Mesenchymal stem cell (in vitro differentiated cells and primary cell): ENCODE results near the gene B4GALT3.
A peak's percentile ranks its signal among the peaks of the same experiment; 100 is the strongest.

ENCODE experiments used
- DNase-seq: peaks from one replicate; pipeline ENCODE4 v3.0.0-alpha.2; 2013
- H2AFZ ChIP-seq: one replicate; pipeline ENCODE4 v1.6.1; 2013; ENCODE audit warnings: low read depth, mild to moderate bottlenecking, control low read depth, inconsistent platforms, low read length, moderate library complexity
- H2AK5ac ChIP-seq: 2 replicates; pipeline ENCODE4 v1.6.1; 2013; ENCODE audit warnings: low read length, moderate library complexity, mild to moderate bottlenecking, inconsistent platforms; ENCODE audit not compliant: severe bottlenecking
- H2BK120ac ChIP-seq: one replicate; pipeline ENCODE4 v1.6.1; 2013; ENCODE audit warnings: low read depth, mild to moderate bottlenecking, inconsistent platforms, low read length, moderate library complexity
- H2BK12ac ChIP-seq, 2 experiments: one replicate each; pipeline ENCODE4 v1.6.1; 2013; ENCODE audit warnings: inconsistent platforms in 2 of 2, low read length in 2 of 2, mild to moderate bottlenecking in 2 of 2, moderate library complexity in 2 of 2, control low read depth in 1 of 2
- H2BK15ac ChIP-seq: one replicate; pipeline ENCODE4 v1.6.1; 2013; ENCODE audit warnings: mild to moderate bottlenecking, low read depth, inconsistent platforms; ENCODE audit not compliant: poor library complexity, severe bottlenecking
- H2BK5ac ChIP-seq: 2 replicates; pipeline ENCODE4 v1.6.1; 2013; ENCODE audit warnings: low read depth, mild to moderate bottlenecking, low read length, control low read depth, inconsistent platforms; ENCODE audit not compliant: poor library complexity, severe bottlenecking
- H3K14ac ChIP-seq, 2 experiments: one replicate each; pipeline ENCODE4 v1.6.1; 2013; ENCODE audit warnings: inconsistent platforms in 2 of 2, low read length in 2 of 2, control low read depth in 1 of 2, mild to moderate bottlenecking in 1 of 2, moderate library complexity in 1 of 2
- H3K18ac ChIP-seq, 2 experiments: one replicate each; pipeline ENCODE4 v1.6.1; 2013; ENCODE audit warnings: inconsistent platforms in 2 of 2, low read length in 2 of 2, control low read depth in 1 of 2, low read depth in 1 of 2, mild to moderate bottlenecking in 1 of 2
- H3K23ac ChIP-seq, 2 experiments: one replicate each; pipeline ENCODE4 v1.6.1; 2013; ENCODE audit warnings: inconsistent platforms in 2 of 2, low read length in 2 of 2, mild to moderate bottlenecking in 2 of 2, moderate library complexity in 2 of 2, control low read depth in 1 of 2
- H3K27ac ChIP-seq: 2 replicates; pipeline ENCODE4 v1.5.1; 2013; ENCODE audit warnings: mild to moderate bottlenecking, moderate library complexity, low read length, control low read depth, inconsistent platforms; ENCODE audit not compliant: poor library complexity, severe bottlenecking
- H3K27me3 ChIP-seq, 2 experiments: 2 replicates each; pipeline versions ENCODE4 v1.6.1 to v1.7.0; 2013; ENCODE audit warnings: low read length in 2 of 2, mild to moderate bottlenecking in 2 of 2, moderate library complexity in 2 of 2, control low read depth in 1 of 2, inconsistent platforms in 1 of 2; ENCODE audit not compliant: control insufficient read depth in 1 of 2, insufficient read depth in 1 of 2
- H3K36me3 ChIP-seq, 2 experiments: 2 replicates each; pipeline versions ENCODE4 v1.6.1 to v1.7.0; 2013; ENCODE audit warnings: low read length in 2 of 2, control low read depth in 1 of 2, inconsistent platforms in 1 of 2, low read depth in 1 of 2, mild to moderate bottlenecking in 1 of 2; ENCODE audit not compliant: insufficient read depth in 2 of 2, control insufficient read depth in 1 of 2
- H3K4ac ChIP-seq, 2 experiments: one replicate each; pipeline ENCODE4 v1.6.1; 2013; ENCODE audit warnings: inconsistent platforms in 2 of 2, low read length in 2 of 2, mild to moderate bottlenecking in 2 of 2, moderate library complexity in 2 of 2, control low read depth in 1 of 2, low read depth in 1 of 2
- H3K4me1 ChIP-seq: 2 replicates; pipeline ENCODE4 v1.6.1; 2013; ENCODE audit warnings: low read depth, low read length, control low read depth; ENCODE audit not compliant: control insufficient read depth, insufficient read depth
- H3K4me2 ChIP-seq: 2 replicates; pipeline ENCODE4 v1.6.1; 2013; ENCODE audit warnings: low read length, mild to moderate bottlenecking, inconsistent platforms; ENCODE audit not compliant: poor library complexity, severe bottlenecking
- H3K4me3 ChIP-seq, 2 experiments: 2 replicates each; pipeline versions ENCODE4 v1.5.1 to v1.7.0; 2013; ENCODE audit warnings: low read length in 2 of 2, mild to moderate bottlenecking in 2 of 2, control low read depth in 1 of 2, low read depth in 1 of 2; ENCODE audit not compliant: insufficient read depth in 1 of 2
- H3K79me1 ChIP-seq: replicated peaks from 2 replicates; pipeline ENCODE4 v1.6.1; 2013; ENCODE audit warnings: mild to moderate bottlenecking, control low read depth, low read length, inconsistent platforms; ENCODE audit not compliant: poor library complexity, severe bottlenecking
- H3K9ac ChIP-seq: 2 replicates; pipeline ENCODE4 v1.7.0; 2013; ENCODE audit warnings: mild to moderate bottlenecking, low read length, moderate library complexity
- H3K9me3 ChIP-seq: 2 replicates; pipeline ENCODE4 v1.7.0; 2013; ENCODE audit warnings: mild to moderate bottlenecking, low read length; ENCODE audit not compliant: control insufficient read depth
- H4K8ac ChIP-seq: one replicate; pipeline ENCODE4 v1.6.1; 2013; ENCODE audit warnings: inconsistent platforms, mild to moderate bottlenecking, low read length, moderate library complexity
- H4K91ac ChIP-seq: one replicate; pipeline ENCODE4 v1.6.1; 2013; ENCODE audit warnings: mild to moderate bottlenecking, low read length, inconsistent platforms
- WGBS: methylation state at CpG from one replicate; pipeline ENCODE4 v1.1.7; 2013; ENCODE audit warnings: mixed read lengths; 5-methylcytosine and 5-hydroxymethylcytosine counted together

Gene B4GALT3

DNA sequence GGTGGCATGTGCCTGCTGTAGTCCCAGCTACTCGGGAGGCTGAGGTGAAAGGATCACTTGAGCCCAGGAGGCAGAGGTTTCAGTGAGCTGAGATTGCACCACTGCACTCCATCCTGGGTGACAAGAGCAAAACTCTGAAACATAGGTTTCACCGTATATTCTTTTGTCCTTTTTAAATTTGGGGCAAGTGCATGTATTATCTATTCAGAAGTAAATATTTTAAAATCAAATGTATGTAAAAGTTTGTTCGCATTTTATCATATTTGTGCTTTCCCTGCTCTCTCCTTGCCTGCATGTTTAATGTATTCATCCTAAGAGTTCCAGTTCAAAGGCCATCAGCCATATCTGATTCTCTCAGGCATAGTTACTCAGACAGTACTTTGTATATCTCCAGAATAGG is 31.5 kb downstream of the B4GALT3 start:
- Histone ChIP-seq H2BK5ac (no peak overlapping the region), H3K4me3 (no peak overlapping the region), H4K8ac (no peak overlapping the region), H3K9ac (no peak overlapping the region), H3K23ac (no peak overlapping the region), H2BK120ac (no peak overlapping the region), H3K4me1 (no peaks in the 10 kb centered on the region), H3K36me3 (no peaks in the 10 kb centered on the region), H2BK12ac (no peak overlapping the region), H2AK5ac (no peak overlapping the region), H3K4me2 (no peak overlapping the region), H3K4ac (no peak overlapping the region), H2AFZ (no peak overlapping the region), H2BK15ac (no peak overlapping the region), H3K14ac (no peak overlapping the region), H4K91ac (no peak overlapping the region), H3K9me3 (no peaks in the 10 kb centered on the region), H3K18ac (no peak overlapping the region), H3K79me1 (peaks cover 4% of the 10 kb centered on the region), H3K27me3 (no peaks in the 10 kb centered on the region), H3K27ac (no peak overlapping the region)
- WGBS: 95% methylated on average over 2 of the region's 3 CpGs
- no peak for DNase-seq

DNA sequence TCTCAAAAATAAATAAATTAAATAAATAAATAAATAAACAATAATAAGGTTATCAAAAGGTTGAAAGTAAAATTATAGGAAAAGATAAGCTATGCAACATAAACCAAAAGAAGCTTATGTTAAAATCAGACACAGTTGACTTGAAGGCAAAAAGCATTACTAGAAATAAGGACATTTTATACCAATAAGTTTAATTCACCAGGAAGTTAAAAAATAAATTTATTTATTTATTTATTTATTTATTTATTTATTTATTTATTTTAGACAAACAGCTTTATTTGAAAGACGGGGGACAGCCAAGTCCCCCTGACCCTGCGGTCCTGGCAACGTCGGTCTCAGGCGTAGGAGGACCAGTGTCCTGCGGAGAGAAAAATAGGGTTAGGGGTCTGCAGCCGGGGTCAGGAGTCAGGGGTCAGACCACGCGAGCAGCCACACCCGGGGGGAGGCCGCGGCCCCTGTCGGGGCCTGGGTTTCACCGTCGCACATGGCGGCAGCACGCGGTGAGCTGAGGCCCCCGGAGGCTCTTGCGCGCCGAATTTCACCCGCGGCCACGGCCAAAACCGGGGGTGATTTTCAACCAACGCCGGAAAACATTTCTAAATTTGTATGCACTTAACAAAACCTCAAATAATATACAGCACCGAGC is 36.4 kb downstream of the B4GALT3 start:
- no peak overlapping the region for H3K4me3 ChIP-seq
- H3K79me1 ChIP-seq: peaks cover 24% of the 10 kb centered on the region
- H3K4ac ChIP-seq: no peak overlapping the region
- no peak overlapping the region for H4K8ac ChIP-seq
- WGBS: 96% methylated on average over 29 of the region's 29 CpGs
- no peak overlapping the region for H3K4me2 ChIP-seq
- no peak overlapping the region for H2AFZ ChIP-seq
- no peak overlapping the region for H3K14ac ChIP-seq
- no peak overlapping the region for H2BK15ac ChIP-seq
- no peak overlapping the region for H3K18ac ChIP-seq
- H2BK5ac ChIP-seq: no peak overlapping the region
- no peaks in the 10 kb centered on the region for H3K9me3 ChIP-seq
- no peak overlapping the region for H2AK5ac ChIP-seq
- no peak overlapping the region for H4K91ac ChIP-seq
- no peak overlapping the region for H3K23ac ChIP-seq
- no peaks in the 10 kb centered on the region for H3K4me1 ChIP-seq
- H2BK12ac ChIP-seq: no peak overlapping the region
- no peaks in the 10 kb centered on the region for H3K27me3 ChIP-seq
- no peak for DNase-seq
- no peak overlapping the region for H3K9ac ChIP-seq
- no peak overlapping the region for H3K27ac ChIP-seq
- H3K36me3 ChIP-seq: no peaks in the 10 kb centered on the region
- H2BK120ac ChIP-seq: no peak overlapping the region

DNA sequence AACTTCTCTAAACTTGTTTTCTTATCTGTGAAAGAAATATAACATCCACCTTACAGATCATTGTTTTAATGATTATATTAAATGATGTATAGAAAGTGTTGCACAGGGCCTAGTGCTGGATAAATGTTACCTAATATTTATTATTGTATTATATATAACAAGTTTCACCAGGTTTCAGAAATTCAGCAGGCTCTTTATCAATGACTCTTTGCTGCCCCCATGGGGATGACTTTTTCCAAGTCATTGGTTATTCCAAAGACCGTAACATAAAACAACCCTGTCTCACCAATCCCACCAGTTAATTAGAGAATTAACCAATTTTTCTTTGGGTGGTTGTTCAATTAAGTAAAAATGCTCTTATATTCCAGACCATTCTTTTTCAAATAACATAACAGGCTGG is 37.5 kb downstream of the B4GALT3 start:
- Histone ChIP-seq H4K91ac (no peak overlapping the region), H3K27me3 (no peaks in the 10 kb centered on the region), H3K79me1 (peaks cover 29% of the 10 kb centered on the region), H2BK5ac (no peak overlapping the region), H2BK15ac (no peak overlapping the region), H3K4ac (no peak overlapping the region), H3K9ac (no peak overlapping the region), H2BK120ac (no peak overlapping the region), H2AK5ac (no peak overlapping the region), H3K18ac (no peak overlapping the region), H3K23ac (no peak overlapping the region), H3K4me3 (no peak overlapping the region), H3K9me3 (no peaks in the 10 kb centered on the region), H3K4me1 (no peaks in the 10 kb centered on the region), H2BK12ac (no peak overlapping the region), H3K27ac (no peak overlapping the region), H3K4me2 (no peak overlapping the region), H3K14ac (no peak overlapping the region), H4K8ac (no peak overlapping the region), H3K36me3 (peaks cover 0 to 1% of the 10 kb centered on the region in 2 experiments), H2AFZ (no peak overlapping the region)
- no CpG with 5 or more reads among the region's 1 CpG for WGBS
- peak; percentile 70 for DNase-seq

DNA sequence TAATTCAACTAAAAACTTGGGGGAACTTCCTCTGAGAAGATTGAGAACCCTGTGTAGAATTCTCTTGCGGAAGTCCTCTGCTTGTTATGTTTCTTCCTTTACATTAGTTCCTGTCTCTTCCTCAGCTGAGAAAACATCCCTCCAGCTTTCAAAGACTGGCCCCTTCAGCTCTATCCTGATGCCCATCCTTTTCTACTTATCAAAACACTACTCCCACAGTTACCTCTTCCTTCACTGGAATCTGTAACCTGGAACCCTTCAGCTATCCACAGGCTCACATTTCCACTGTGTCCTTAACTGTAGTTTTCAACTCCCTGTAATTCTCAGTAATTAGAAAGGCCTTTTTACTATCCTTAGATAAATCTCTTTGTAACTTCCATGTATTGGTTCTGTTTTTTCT is 38.9 kb downstream of the B4GALT3 start:
- no peak overlapping the region for H2BK120ac ChIP-seq
- no peak overlapping the region for H3K18ac ChIP-seq
- no peak overlapping the region for H3K4me3 ChIP-seq
- H2BK15ac ChIP-seq: no peak overlapping the region
- DNase-seq: no peak
- H3K4me1 ChIP-seq: peaks cover 7% of the 10 kb centered on the region
- H2BK5ac ChIP-seq: no peak overlapping the region
- H3K9me3 ChIP-seq: no peaks in the 10 kb centered on the region
- no peak overlapping the region for H3K27ac ChIP-seq
- no peaks in the 10 kb centered on the region for H3K27me3 ChIP-seq
- WGBS: 100% methylated on average over 1 of the region's 1 CpG
- no peak overlapping the region for H4K91ac ChIP-seq
- peaks cover 30% of the 10 kb centered on the region for H3K79me1 ChIP-seq
- no peak overlapping the region for H2AFZ ChIP-seq
- H3K36me3 ChIP-seq: peaks cover 0 to 4% of the 10 kb centered on the region in 2 experiments
- H3K9ac ChIP-seq: no peak overlapping the region
- H3K4me2 ChIP-seq: no peak overlapping the region
- no peak overlapping the region for H3K23ac ChIP-seq
- no peak overlapping the region for H3K4ac ChIP-seq
- no peak overlapping the region for H2AK5ac ChIP-seq
- no peak overlapping the region for H2BK12ac ChIP-seq
- H3K14ac ChIP-seq: no peak overlapping the region
- H4K8ac ChIP-seq: no peak overlapping the region
